Measurements from ENCODE around the gene HMGCLL1. TPM values are rescaled to one million over a fixed set of nuclear protein-coding genes. Genes with fewer than 3 reads are reported as not detected.

Gene HMGCLL1
- total RNA-seq, 1 experiment from 2014 or later = 0.11 TPM

DNA sequence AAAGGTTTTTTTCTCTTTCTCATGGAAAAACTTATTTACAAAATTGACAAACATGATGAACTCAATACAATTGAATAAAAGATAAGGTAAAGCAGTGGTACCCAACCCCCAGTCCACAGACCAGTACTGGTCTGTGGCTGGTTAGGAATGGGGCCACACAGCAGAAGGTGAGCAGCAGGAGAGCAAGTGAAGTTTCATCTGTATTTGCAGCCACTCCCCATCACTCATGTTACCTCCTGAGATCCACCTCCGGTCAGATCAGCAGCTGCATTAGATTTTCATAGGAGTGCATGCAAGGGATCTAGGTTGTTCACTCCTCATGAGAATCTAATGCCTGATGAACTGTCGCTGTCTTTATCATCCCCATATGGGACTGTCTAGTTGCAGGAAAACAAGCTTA, 47.5 kb downstream of the HMGCLL1 start:
- no peak for DNase-seq (ENCODE audit: low spot score)
- POLR2A ChIA-PET = no interaction called here
- Mint-ChIP-seq H3K27me3 (ENCODE audit: low read depth) (no peaks in the 10 kb centered on the region), H3K36me3 (no peaks in the 10 kb centered on the region), H3K4me3 (no peak overlapping the region), H3K27ac (no peak overlapping the region), H3K4me1 (0 out of 2 replicates have a peak, but pooled peaks cover 3% of the 10 kb centered on the region), H3K9me3 (no peaks in the 10 kb centered on the region)
- CTCF ChIA-PET = no interaction called here
- ATAC-seq = no peak
- TF ChIP-seq FOXP1 (CRISPR knock-in tag; IDR thresholded peaks at IDR 0.05; ENCODE audit: borderline replicate concordance) = no peak
- no peak for TF ChIP-seq USF1 (CRISPR knock-in tag; IDR thresholded peaks at IDR 0.05)
- TF ChIP-seq JUN (CRISPR knock-in tag; IDR thresholded peaks at IDR 0.05) = no peak
- TF ChIP-seq, protein P1, sequence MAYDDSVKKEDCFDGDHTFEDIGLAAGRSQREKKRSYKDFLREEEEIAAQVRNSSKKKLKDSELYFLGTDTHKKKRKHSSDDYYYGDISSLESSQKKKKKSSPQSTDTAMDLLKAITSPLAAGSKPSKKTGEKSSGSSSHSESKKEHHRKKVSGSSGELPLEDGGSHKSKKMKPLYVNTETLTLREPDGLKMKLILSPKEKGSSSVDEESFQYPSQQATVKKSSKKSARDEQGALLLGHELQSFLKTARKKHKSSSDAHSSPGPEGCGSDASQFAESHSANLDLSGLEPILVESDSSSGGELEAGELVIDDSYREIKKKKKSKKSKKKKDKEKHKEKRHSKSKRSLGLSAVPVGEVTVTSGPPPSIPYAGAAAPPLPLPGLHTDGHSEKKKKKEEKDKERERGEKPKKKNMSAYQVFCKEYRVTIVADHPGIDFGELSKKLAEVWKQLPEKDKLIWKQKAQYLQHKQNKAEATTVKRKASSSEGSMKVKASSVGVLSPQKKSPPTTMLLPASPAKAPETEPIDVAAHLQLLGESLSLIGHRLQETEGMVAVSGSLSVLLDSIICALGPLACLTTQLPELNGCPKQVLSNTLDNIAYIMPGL (CRISPR knock-in tag; IDR thresholded peaks at IDR 0.05) = no peak
- TF ChIP-seq TCF7 (CRISPR knock-in tag; IDR thresholded peaks at IDR 0.05; ENCODE audit: low read depth) = no peak
- TF ChIP-seq ZNF532 (CRISPR knock-in tag; IDR thresholded peaks at IDR 0.05; ENCODE audit: borderline replicate concordance) = no peak

GRCh38 chr6:55530931-55531330, 48.1 kb downstream of the HMGCLL1 start:
- H3K27ac Mint-ChIP-seq = no peak overlapping the region
- DNase-seq (ENCODE audit: low spot score) (no peak), ATAC-seq (no peak)
- no peak overlapping the region for H3K4me3 Mint-ChIP-seq
- H3K36me3 Mint-ChIP-seq = no peaks in the 10 kb centered on the region
- TF ChIP-seq ZNF423 (CRISPR knock-in tag; IDR thresholded peaks at IDR 0.05) (no peak), NFE2L1 (CRISPR knock-in tag; IDR thresholded peaks at IDR 0.05) (no peak)
- TF ChIP-seq, protein P2, sequence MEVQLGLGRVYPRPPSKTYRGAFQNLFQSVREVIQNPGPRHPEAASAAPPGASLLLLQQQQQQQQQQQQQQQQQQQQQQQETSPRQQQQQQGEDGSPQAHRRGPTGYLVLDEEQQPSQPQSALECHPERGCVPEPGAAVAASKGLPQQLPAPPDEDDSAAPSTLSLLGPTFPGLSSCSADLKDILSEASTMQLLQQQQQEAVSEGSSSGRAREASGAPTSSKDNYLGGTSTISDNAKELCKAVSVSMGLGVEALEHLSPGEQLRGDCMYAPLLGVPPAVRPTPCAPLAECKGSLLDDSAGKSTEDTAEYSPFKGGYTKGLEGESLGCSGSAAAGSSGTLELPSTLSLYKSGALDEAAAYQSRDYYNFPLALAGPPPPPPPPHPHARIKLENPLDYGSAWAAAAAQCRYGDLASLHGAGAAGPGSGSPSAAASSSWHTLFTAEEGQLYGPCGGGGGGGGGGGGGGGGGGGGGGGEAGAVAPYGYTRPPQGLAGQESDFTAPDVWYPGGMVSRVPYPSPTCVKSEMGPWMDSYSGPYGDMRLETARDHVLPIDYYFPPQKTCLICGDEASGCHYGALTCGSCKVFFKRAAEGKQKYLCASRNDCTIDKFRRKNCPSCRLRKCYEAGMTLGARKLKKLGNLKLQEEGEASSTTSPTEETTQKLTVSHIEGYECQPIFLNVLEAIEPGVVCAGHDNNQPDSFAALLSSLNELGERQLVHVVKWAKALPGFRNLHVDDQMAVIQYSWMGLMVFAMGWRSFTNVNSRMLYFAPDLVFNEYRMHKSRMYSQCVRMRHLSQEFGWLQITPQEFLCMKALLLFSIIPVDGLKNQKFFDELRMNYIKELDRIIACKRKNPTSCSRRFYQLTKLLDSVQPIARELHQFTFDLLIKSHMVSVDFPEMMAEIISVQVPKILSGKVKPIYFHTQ (CRISPR knock-in tag; IDR thresholded peaks at IDR 0.05) = no peak
- TF ChIP-seq, protein P3, sequence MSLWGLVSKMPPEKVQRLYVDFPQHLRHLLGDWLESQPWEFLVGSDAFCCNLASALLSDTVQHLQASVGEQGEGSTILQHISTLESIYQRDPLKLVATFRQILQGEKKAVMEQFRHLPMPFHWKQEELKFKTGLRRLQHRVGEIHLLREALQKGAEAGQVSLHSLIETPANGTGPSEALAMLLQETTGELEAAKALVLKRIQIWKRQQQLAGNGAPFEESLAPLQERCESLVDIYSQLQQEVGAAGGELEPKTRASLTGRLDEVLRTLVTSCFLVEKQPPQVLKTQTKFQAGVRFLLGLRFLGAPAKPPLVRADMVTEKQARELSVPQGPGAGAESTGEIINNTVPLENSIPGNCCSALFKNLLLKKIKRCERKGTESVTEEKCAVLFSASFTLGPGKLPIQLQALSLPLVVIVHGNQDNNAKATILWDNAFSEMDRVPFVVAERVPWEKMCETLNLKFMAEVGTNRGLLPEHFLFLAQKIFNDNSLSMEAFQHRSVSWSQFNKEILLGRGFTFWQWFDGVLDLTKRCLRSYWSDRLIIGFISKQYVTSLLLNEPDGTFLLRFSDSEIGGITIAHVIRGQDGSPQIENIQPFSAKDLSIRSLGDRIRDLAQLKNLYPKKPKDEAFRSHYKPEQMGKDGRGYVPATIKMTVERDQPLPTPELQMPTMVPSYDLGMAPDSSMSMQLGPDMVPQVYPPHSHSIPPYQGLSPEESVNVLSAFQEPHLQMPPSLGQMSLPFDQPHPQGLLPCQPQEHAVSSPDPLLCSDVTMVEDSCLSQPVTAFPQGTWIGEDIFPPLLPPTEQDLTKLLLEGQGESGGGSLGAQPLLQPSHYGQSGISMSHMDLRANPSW (CRISPR knock-in tag; conservative IDR thresholded peaks at IDR 0.05; ENCODE audit: low read depth) = no peak
- TF ChIP-seq, protein P4, sequence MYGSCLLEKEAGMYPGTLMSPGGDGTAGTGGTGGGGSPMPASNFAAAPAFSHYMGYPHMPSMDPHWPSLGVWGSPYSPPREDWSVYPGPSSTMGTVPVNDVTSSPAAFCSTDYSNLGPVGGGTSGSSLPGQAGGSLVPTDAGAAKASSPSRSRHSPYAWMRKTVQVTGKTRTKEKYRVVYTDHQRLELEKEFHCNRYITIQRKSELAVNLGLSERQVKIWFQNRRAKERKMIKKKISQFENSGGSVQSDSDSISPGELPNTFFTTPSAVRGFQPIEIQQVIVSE (CRISPR knock-in tag; IDR thresholded peaks at IDR 0.05; ENCODE audit: borderline replicate concordance) = no peak
- ChIA-PET CTCF (no interaction called here), POLR2A (no interaction called here)
- no peaks in the 10 kb centered on the region for H3K27me3 Mint-ChIP-seq (ENCODE audit: low read depth)
- H3K9me3 Mint-ChIP-seq = no peaks in the 10 kb centered on the region
- peaks cover 5% of the 10 kb centered on the region; the same call in 1 of the 2 replicates for H3K4me1 Mint-ChIP-seq

Measured in WTC11 (cell line).